Sciatic nerve (tissue), 2 donors: ENCODE measurements around the gene GNB5. TPM values are rescaled to one million over a fixed set of nuclear protein-coding genes. Genes with fewer than 3 reads are reported as not detected.
"Not testable (repeated sequence)": the region's sequence is repeated elsewhere in the genome, so short reads cannot be mapped to it uniquely, and the experiment has no call there.

ENCODE experiments used
- ATAC-seq: fragments of 200-7000 bp; cut with Tn5 transposase; one replicate; pipeline ENCODE4 v1.9.1; 2020; ENCODE audit warnings: mild to moderate bottlenecking, moderate library complexity
- DNase-seq: peaks from one replicate; pipeline ENCODE4 v3.0.0-alpha.2; 2020; ENCODE audit warnings: low spot score
- intact Hi-C: fragments of 100-400 bp; cut with DNase I; formaldehyde crosslinking; loops from one replicate; pipeline ENCODE4 v1.14.2; 2022
- total RNA-seq: library from RNA; stranded (reverse); fragmentation: NEBNext Ultra II Directional; extraction: Animal tissue kit (Norgen Biotek cat#: 25700); gene quantifications from one replicate; pipeline ENCODE4 v1.2.1, GENCODE V29; 2021
- donor health status: DM: no; HTN: no; CAD: no.
- donor health status: DM: no; HTN: no; CAD: no.

The GNB5 gene
- total RNA-seq, 1 donor from 2014 or later = 12.8 TPM

- DNase-seq, ATAC-seq: not testable (repeated sequence)
- intact Hi-C loops = loop anchor here (10.0 kb wide), 1 partner anchor 118 kb away; no protein-coding TSS in a partner anchor
Measured at GRCh38 chr15:52083037-52083359, 108.2 kb downstream of the GNB5 start.

GRCh38 chr15:52082197-52083036, 108.8 kb downstream of the GNB5 start:
- DNase-seq = no peak
- ATAC-seq = no peak
- intact Hi-C loops = loop anchor here (10.0 kb wide), 1 partner anchor 118 kb away; no protein-coding TSS in a partner anchor

DNA sequence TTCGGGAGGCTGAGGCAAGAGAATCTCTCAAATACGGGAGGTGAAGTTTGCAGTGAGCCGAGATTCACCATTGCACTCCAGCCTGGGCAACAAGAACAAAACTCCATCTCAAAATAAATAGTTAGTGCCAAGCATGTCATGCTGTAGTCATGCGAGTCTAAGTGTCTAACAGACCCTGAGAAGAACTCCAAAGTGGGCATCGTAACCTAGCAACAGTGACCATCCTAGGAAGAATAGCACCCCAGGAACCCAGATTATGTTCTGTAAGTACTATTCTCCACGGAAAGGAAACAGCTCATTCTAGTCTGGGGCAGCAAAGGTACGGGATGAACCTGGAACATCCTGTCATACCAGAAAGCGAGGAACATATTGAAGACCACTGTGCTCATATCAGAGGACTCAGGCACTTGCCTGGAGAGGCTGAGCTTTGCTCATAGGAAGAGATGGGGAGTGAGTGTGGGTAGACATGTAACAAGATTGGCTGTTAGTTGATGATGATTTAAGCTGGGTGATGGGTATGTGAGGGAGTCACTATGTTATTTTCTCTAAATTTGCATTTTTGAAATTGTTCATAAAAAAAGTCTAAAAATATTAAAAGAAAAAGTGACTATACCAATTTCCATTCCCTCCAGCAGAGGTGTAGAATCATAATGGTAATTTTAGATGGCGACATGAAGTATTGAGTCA, 110.3 kb downstream of the GNB5 start:
- DNase-seq = no peak
- intact Hi-C loops = loop anchor here (10.0 kb wide), 1 partner anchor 116 kb away; no protein-coding TSS in a partner anchor
- no peak for ATAC-seq

- ATAC-seq (no peak), DNase-seq (no peak)
- intact Hi-C loops = loop anchor here (10.0 kb wide), 1 partner anchor 115 kb away; no protein-coding TSS in a partner anchor
Measured at GRCh38 chr15:52080031-52080430, 111.2 kb downstream of the GNB5 start.

GRCh38 chr15:52078876-52079700, 112.1 kb downstream of the GNB5 start:
- intact Hi-C loops = no loop called here
- DNase-seq = peak; percentile 92
- peak; percentile 84 for ATAC-seq

DNA sequence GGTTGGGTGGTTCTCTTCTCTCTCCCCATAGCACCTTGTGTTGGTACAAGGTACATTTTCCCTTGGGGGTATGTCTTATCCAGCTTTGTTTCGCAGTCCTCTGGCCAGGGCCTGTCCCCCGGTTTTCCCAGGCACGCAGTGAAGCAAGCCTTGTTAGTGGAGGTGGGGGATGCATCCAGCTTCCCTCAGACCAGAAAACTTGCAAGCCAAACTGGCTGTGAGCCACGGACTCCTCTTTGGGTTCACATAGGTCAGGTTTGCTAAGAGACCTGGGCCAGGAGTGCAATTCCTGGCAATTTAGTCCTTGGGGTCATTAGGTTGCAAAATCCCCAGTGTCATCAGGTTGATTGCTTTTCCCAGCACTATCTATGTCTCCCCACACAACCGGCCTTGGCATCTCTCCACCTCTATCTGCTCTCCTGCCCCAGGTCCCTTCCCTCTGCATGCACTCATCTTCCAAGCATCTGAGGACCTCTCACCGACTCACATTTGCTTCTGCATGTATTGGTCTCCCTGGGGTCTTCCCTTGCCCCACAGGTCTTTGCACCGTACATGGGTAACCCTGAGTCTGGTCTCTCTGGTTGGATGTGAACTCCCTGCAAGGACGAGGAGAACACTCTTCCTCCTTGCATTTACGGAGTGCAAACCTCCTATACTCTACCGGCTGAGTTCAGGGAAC, 112.9 kb downstream of the GNB5 start:
- DNase-seq (no peak), ATAC-seq (peak; percentile 34)
- intact Hi-C loops = no loop called here

DNA sequence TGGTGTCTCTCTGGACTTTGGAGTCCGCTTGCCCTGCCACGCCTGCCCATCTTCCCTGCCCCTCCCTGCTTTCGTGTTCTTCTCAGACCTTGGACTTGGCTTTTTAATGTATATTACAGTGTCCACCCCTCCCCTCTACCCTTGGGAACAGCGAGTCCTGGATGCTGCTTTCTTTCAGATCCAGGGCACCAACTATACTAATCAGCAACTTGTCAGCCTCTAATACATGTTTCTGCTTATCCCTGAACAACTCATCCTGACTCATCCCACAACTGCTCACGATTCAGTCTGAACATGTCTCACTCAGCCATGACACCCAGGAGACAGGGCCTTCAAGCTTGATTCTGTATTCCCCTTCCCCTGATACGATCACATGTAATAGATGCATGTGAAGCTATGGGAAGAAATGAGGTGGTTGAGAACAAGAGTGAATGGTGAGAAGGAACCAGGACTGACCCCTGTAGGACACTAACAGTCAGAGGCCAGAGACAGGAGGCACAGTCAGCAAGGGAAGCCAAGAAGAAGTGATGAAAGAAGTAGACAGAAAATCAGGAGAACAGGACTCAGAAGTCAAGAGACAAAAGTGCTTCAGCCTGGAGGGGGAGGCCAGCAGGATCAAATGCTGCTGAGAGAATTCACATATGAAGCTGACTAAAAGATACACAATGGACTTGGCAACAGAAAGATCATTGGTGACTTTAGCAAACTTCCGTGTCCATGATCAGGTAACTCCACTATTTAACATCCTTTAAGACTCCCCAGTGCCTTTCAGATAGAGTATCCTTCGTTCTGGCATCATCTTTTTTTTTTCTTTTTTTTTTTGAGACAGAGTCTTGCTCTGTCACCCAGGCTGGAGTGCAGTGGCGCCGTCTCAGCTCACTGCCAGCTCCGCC, 114.1 kb downstream of the GNB5 start:
- DNase-seq = no peak
- intact Hi-C loops = no loop called here
- ATAC-seq = no peak

GRCh38 chr15:52071570-52071969, 119.6 kb downstream of the GNB5 start:
- intact Hi-C loops = no loop called here
- DNase-seq (no peak), ATAC-seq (no peak)

DNA sequence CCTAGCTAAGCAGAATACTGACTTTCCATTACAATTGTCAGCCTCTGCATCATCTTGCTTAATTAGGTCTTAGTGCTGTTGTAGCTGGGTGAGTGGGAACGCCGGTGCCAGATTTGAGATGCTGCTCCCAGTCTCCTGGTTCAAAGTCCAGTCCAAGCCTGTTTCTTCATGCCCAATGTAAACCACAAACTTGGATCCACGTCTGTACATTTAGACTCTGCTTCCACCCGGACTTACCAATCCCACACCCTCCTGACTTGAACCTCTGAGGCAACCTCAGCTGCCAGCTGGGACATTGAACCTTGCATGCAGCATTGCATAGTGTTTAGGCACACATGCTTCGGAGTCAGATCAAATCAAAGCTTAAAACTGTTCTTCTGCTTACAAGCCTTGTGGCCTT, 121.6 kb downstream of the GNB5 start:
- DNase-seq (no peak), ATAC-seq (no peak)
- intact Hi-C loops = no loop called here

GRCh38 chr15:52068004-52068615, 123.1 kb downstream of the GNB5 start:
- no peak for DNase-seq
- ATAC-seq = no peak
- intact Hi-C loops = no loop called here

DNA sequence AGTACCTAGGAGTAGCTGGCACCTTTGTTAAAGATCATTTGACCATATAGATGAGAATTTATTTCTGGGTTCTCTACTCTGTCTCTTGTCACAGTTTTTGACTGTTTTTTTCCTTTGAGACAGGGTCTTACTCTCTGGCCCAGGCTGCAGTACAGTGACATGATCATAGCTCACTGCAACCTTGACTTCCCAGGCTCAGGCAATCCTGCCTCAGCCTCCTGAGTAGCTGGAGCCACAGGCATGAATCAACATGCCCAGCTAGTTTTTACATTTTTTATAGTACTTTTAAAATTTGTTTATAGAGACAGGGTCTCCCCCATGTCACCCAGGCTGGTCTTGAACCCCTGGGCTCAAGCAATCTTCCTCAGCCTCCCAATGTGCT, 123.7 kb downstream of the GNB5 start:
- DNase-seq = no peak
- ATAC-seq = no peak
- intact Hi-C loops = no loop called here

GRCh38 chr15:52066842-52067544, 124.2 kb downstream of the GNB5 start:
- intact Hi-C loops = no loop called here
- DNase-seq (no peak), ATAC-seq (no peak)

Other genes with a start within 250 kb of the GNB5 start
- 11.9 TPM for gene LEO1, start 219.6 kb downstream of the GNB5 start, total RNA-seq
- gene MAPK6, start 172.2 kb downstream of the GNB5 start, total RNA-seq = 26.3 TPM
- gene BCL2L10, start 78.6 kb downstream of the GNB5 start, total RNA-seq = not detected
- gene MYO5C, start 104.4 kb upstream of the GNB5 start, total RNA-seq = 16.3 TPM